Common myeloid progenitor, CD34-positive (primary cell): Measurements from ENCODE around the gene CRLF2.
"Not testable (repeated sequence)": the region's sequence is repeated elsewhere in the genome, so short reads cannot be mapped to it uniquely, and the experiment has no call there.

Experiments used
- CTCF ChIA-PET: fragments of 350-600 bp; sonication (Branson Sonifier 250); formaldehyde crosslinking; loops from one replicate; lab custom pipeline; 2021; ENCODE audit warnings: antibody characterized with exemption; lab: Charles Lee
- POLR2A ChIA-PET: fragments of 350-600 bp; sonication (Branson Sonifier 250); formaldehyde crosslinking; loops from one replicate; lab custom pipeline; 2021; ENCODE audit warnings: antibody characterized with exemption; lab: Charles Lee
- DNase-seq, 3 donors: peaks; one replicate each; pipeline versions ENCODE4 v3.0.0 to v3.0.0-alpha.2; 2013
- H3K27ac ChIP-seq, 2 experiments: 1 replicate in 1 of 2; 2 replicates in 1 of 2; pipeline ENCODE4 v1.7.0; 2013; ENCODE audit warnings: inconsistent platforms in 2 of 2, low read length in 2 of 2, mild to moderate bottlenecking in 2 of 2, low read depth in 1 of 2, moderate library complexity in 1 of 2; ENCODE audit not compliant: severe bottlenecking in 2 of 2, insufficient read depth in 1 of 2, poor library complexity in 1 of 2
- H3K27me3 ChIP-seq, 5 experiments: replicated peaks in 2 of 5; 1 replicate in 3 of 5; 2 replicates in 2 of 5; pipeline versions ENCODE4 v1.6.1 to v1.7.0; 2013; ENCODE audit warnings: low read length in 4 of 5, mild to moderate bottlenecking in 2 of 5, moderate library complexity in 2 of 5, inconsistent platforms in 1 of 5; ENCODE audit not compliant: insufficient read depth in 5 of 5, control insufficient read depth in 4 of 5
- H3K36me3 ChIP-seq, 4 experiments: 1 replicate in 2 of 4; 2 replicates in 2 of 4; pipeline versions ENCODE4 v1.6.1 to v1.7.0; 2013; ENCODE audit warnings: low read length in 3 of 4, control low read depth in 1 of 4, mild to moderate bottlenecking in 1 of 4; ENCODE audit not compliant: control insufficient read depth in 4 of 4, insufficient read depth in 4 of 4
- H3K4me1 ChIP-seq, 4 experiments: 1 replicate in 3 of 4; 2 replicates in 1 of 4; pipeline versions ENCODE4 v1.6.1 to v1.7.1; 2013; ENCODE audit warnings: low read length in 3 of 4, mild to moderate bottlenecking in 3 of 4, control low read depth in 1 of 4, inconsistent platforms in 1 of 4, moderate library complexity in 1 of 4; ENCODE audit not compliant: control insufficient read depth in 4 of 4, insufficient read depth in 4 of 4; ENCODE audit errors: control extremely low read depth in 1 of 4
- H3K4me3 ChIP-seq, 7 experiments: 1 replicate in 4 of 7; 2 replicates in 3 of 7; pipeline versions ENCODE4 v1.5.1 to v1.7.0; 2013; ENCODE audit warnings: mild to moderate bottlenecking in 7 of 7, low read length in 6 of 7, moderate library complexity in 6 of 7, inconsistent platforms in 2 of 7, low read depth in 2 of 7, control low read depth in 1 of 7; ENCODE audit not compliant: insufficient read depth in 4 of 7, control insufficient read depth in 1 of 7; ENCODE audit errors: extremely low read depth in 1 of 7
- H3K9me3 ChIP-seq, 5 experiments: 1 replicate in 4 of 5; 2 replicates in 1 of 5; pipeline versions ENCODE4 v1.6.1 to v1.7.1; 2013; ENCODE audit warnings: low read length in 4 of 5, mild to moderate bottlenecking in 2 of 5, inconsistent platforms in 1 of 5, low read depth in 1 of 5, moderate library complexity in 1 of 5; ENCODE audit not compliant: control insufficient read depth in 4 of 5, insufficient read depth in 2 of 5; ENCODE audit errors: control extremely low read depth in 1 of 5
- WGBS: methylation state at CpG from one replicate; pipeline ENCODE4 v1.1.5; 2013; ENCODE audit not compliant: insufficient coverage; 5-methylcytosine and 5-hydroxymethylcytosine counted together

CRLF2 gene

GRCh38 chrX:1213971-1214370, 1.5 kb upstream of the CRLF2 start:
- no peaks in the 10 kb centered on the region for H3K36me3 ChIP-seq
- CTCF ChIA-PET = no interaction called here
- no peaks in the 10 kb centered on the region for H3K27me3 ChIP-seq
- H3K9me3 ChIP-seq = no peaks in the 10 kb centered on the region
- no peak for DNase-seq
- H3K4me3 ChIP-seq = no peak overlapping the region
- 96% methylated on average over 10 of the region's 11 CpGs for WGBS
- H3K4me1 ChIP-seq = peaks cover 10 to 53% (median 40%) of the 10 kb centered on the region in 4 experiments
- no peak overlapping the region for H3K27ac ChIP-seq
- POLR2A ChIA-PET = no interaction called here

GRCh38 chrX:1210844-1211243, 1.6 kb downstream of the CRLF2 start:
- Histone ChIP-seq H3K9me3 (no peaks in the 10 kb centered on the region), H3K4me1 (peaks cover 19 to 61% (median 50%) of the 10 kb centered on the region in 4 experiments), H3K4me3 (no peak overlapping the region), H3K36me3 (no peaks in the 10 kb centered on the region), H3K27ac (no peak overlapping the region), H3K27me3 (no peaks in the 10 kb centered on the region)
- 92% methylated on average over 1 of the region's 1 CpG for WGBS
- ChIA-PET POLR2A (no interaction called here), CTCF (no interaction called here)
- DNase-seq = no peak

GRCh38 chrX:1207496-1208025, 4.9 kb downstream of the CRLF2 start:
- Histone ChIP-seq H3K36me3 (no peaks in the 10 kb centered on the region), H3K27me3 (no peaks in the 10 kb centered on the region), H3K4me1 (peaks cover 16 to 48% (median 38%) of the 10 kb centered on the region in 4 experiments), H3K9me3 (no peaks in the 10 kb centered on the region), H3K27ac (peak overlapping the region in 1 of 2 experiments; percentile 80), H3K4me3 (no peak overlapping the region)
- POLR2A ChIA-PET = no interaction called here
- CTCF ChIA-PET = no interaction called here
- WGBS = 95% methylated on average over 5 of the region's 15 CpGs
- DNase-seq = no peak

- peak; percentile 89 to 93 (median 92) for DNase-seq
- Histone ChIP-seq H3K36me3 (no peaks in the 10 kb centered on the region), H3K4me1 (peaks cover 13 to 39% (median 33%) of the 10 kb centered on the region in 4 experiments), H3K27me3 (no peaks in the 10 kb centered on the region), H3K4me3 (peak overlapping the region in 6 of 7 experiments; percentile 59 to 88 (median 72)), H3K9me3 (no peaks in the 10 kb centered on the region), H3K27ac (no peak overlapping the region)
- ChIA-PET CTCF (no interaction called here), POLR2A (no interaction called here)
- 1% methylated on average over 30 of the region's 33 CpGs for WGBS
Measured at GRCh38 chrX:1205681-1206611, 6.5 kb downstream of the CRLF2 start.

- WGBS = 97% methylated on average over 18 of the region's 21 CpGs
- no peaks in the 10 kb centered on the region for H3K36me3 ChIP-seq
- POLR2A ChIA-PET = no interaction called here
Measured at GRCh38 chrX:1202251-1202650, 10.2 kb downstream of the CRLF2 start.

GRCh38 chrX:1196436-1196835, 16.0 kb downstream of the CRLF2 start:
- Histone ChIP-seq H3K4me1 (no peaks in the 10 kb centered on the region), H3K27ac (no peak overlapping the region), H3K27me3 (no peaks in the 10 kb centered on the region), H3K9me3 (no peaks in the 10 kb centered on the region), H3K36me3 (no peaks in the 10 kb centered on the region), H3K4me3 (no peak overlapping the region)
- DNase-seq = no peak
- ChIA-PET CTCF (no interaction called here), POLR2A (no interaction called here)
- 100% methylated on average over 5 of the region's 10 CpGs for WGBS

More at GRCh38 chrX:1202251-1202650, 10.2 kb downstream of the CRLF2 start:
- CTCF ChIA-PET = no interaction called here
- H3K4me3 ChIP-seq = no peak overlapping the region
- H3K27ac ChIP-seq = no peak overlapping the region
- no peaks in the 10 kb centered on the region for H3K27me3 ChIP-seq
- DNase-seq = no peak
- peaks cover 10 to 19% (median 17%) of the 10 kb centered on the region in 4 experiments for H3K4me1 ChIP-seq
- no peaks in the 10 kb centered on the region for H3K9me3 ChIP-seq

DNA sequence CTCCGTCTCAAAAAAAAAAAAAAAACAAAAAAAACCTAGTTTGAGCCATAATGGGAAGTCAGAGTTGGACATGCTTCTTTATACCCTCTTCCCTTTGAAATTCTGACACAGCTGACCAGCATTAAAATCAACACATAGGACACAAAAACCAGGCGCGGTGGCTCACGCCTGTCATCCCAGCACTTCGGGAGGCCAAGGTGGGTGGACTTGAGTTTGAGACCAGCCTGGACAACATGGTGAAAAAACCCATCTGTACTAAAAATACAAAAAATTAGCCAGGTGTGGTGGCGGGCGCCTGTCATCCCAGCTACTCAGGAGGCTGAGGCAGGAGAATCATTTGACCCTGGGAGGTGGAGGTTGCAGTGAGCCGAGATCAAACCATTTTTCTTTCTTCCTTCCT, 20.3 kb downstream of the CRLF2 start:
- H3K27me3 ChIP-seq, H3K4me3 ChIP-seq, H3K9me3 ChIP-seq, CTCF ChIA-PET, H3K27ac ChIP-seq, H3K4me1 ChIP-seq, POLR2A ChIA-PET, H3K36me3 ChIP-seq, DNase-seq: not testable (repeated sequence)
- WGBS = 77% methylated on average over 3 of the region's 8 CpGs
